HL-60 (cell line): ENCODE measurements around the gene CCDC85C.

Experiments
- CTCF ChIP-seq: IDR thresholded peaks from one replicate; pipeline ENCODE4 v1.5.1; 2011; ENCODE audit warnings: low read length, control low read depth, inconsistent platforms; ENCODE audit not compliant: insufficient read depth
- GABPA ChIP-seq: IDR thresholded peaks from 2 replicates; pipeline ENCODE4 v1.6.1; 2012; ENCODE audit warnings: low read depth
- POLR2AphosphoS5 ChIP-seq: IDR thresholded peaks from 2 replicates; pipeline ENCODE4 v1.6.1; 2012; ENCODE audit warnings: low read depth
- SPI1 ChIP-seq: IDR thresholded peaks from 2 replicates; pipeline ENCODE4 v1.6.1; 2012; ENCODE audit warnings: low read depth, mild to moderate bottlenecking, borderline replicate concordance
- TF ChIP-seq, protein P1 (sequence below): IDR thresholded peaks from 2 replicates; pipeline ENCODE4 v1.6.1; 2012; ENCODE audit warnings: low read depth; ENCODE audit not compliant: insufficient replicate concordance

GRCh38 chr14:99468081-99468480, 135.9 kb downstream of the CCDC85C start:
- TF ChIP-seq CTCF (no peak), POLR2AphosphoS5 (no peak), GABPA (no peak), SPI1 (no peak)
- TF ChIP-seq, protein P1, sequence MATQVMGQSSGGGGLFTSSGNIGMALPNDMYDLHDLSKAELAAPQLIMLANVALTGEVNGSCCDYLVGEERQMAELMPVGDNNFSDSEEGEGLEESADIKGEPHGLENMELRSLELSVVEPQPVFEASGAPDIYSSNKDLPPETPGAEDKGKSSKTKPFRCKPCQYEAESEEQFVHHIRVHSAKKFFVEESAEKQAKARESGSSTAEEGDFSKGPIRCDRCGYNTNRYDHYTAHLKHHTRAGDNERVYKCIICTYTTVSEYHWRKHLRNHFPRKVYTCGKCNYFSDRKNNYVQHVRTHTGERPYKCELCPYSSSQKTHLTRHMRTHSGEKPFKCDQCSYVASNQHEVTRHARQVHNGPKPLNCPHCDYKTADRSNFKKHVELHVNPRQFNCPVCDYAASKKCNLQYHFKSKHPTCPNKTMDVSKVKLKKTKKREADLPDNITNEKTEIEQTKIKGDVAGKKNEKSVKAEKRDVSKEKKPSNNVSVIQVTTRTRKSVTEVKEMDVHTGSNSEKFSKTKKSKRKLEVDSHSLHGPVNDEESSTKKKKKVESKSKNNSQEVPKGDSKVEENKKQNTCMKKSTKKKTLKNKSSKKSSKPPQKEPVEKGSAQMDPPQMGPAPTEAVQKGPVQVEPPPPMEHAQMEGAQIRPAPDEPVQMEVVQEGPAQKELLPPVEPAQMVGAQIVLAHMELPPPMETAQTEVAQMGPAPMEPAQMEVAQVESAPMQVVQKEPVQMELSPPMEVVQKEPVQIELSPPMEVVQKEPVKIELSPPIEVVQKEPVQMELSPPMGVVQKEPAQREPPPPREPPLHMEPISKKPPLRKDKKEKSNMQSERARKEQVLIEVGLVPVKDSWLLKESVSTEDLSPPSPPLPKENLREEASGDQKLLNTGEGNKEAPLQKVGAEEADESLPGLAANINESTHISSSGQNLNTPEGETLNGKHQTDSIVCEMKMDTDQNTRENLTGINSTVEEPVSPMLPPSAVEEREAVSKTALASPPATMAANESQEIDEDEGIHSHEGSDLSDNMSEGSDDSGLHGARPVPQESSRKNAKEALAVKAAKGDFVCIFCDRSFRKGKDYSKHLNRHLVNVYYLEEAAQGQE, result no peak
